Caco-2 (cell line): ENCODE results near the gene COX7A2. TPM values are rescaled to one million over a fixed set of nuclear protein-coding genes. Genes with fewer than 3 reads are reported as not detected.

Experiments
- BruUV-seq: library from RNA; stranded (reverse); fragments of 400-500 nt; replicated peaks from 2 replicates; lab custom pipeline; 2021; lab: Mats Ljungman, UMichigan
- CTCF ChIA-PET: fragments of 300-600 bp; sonication (Branson Sonifier 250); formaldehyde crosslinking; loops from one replicate; lab custom pipeline; 2022; ENCODE audit warnings: antibody characterized with exemption; lab: Charles Lee
- POLR2A ChIA-PET: fragments of 300-600 bp; sonication (Branson Sonifier 250); formaldehyde crosslinking; loops from one replicate; lab custom pipeline; 2022; ENCODE audit warnings: antibody characterized with exemption; lab: Charles Lee
- DNase-seq, 2 experiments: peaks; one replicate each; pipeline versions ENCODE4 v3.0.0 to v3.0.0-alpha.2; 2020 to 2022
- H3K27me3 ChIP-seq: replicated peaks from 2 replicates; pipeline ENCODE4 v1.6.0; 2011; ENCODE audit warnings: low read length; ENCODE audit not compliant: control insufficient read depth, insufficient read depth
- H3K36me3 ChIP-seq: 2 replicates; pipeline ENCODE4 v1.5.1; 2011; ENCODE audit warnings: low read length; ENCODE audit not compliant: control insufficient read depth, insufficient read depth
- H3K4me1 ChIP-seq: fragments of 250-450 bp; sonication (Bioruptor Pico); 2 replicates; pipeline ENCODE4 v1.5.1; 2020; ENCODE audit warnings: mild to moderate bottlenecking
- H3K4me3 ChIP-seq: 2 replicates; pipeline ENCODE4 v1.5.1; 2011; ENCODE audit warnings: low read depth, mild to moderate bottlenecking, control low read depth, low read length
- H3K9me3 ChIP-seq: fragments of 250-450 bp; sonication (Bioruptor Pico); 2 replicates; pipeline ENCODE4 v1.5.1; 2020; ENCODE audit warnings: mild to moderate bottlenecking, moderate library complexity
- H3K27ac Mint-ChIP-seq: one replicate; pipeline ENCODE4 v1.8.0; 2022; ENCODE audit warnings: mixed read lengths; ENCODE audit not compliant: unreplicated experiment
- H3K27me3 Mint-ChIP-seq: one replicate; pipeline ENCODE4 v1.8.0; 2022; ENCODE audit warnings: mixed read lengths; ENCODE audit not compliant: insufficient read depth, unreplicated experiment
- H3K36me3 Mint-ChIP-seq: one replicate; pipeline ENCODE4 v1.8.0; 2022; ENCODE audit warnings: mild to moderate bottlenecking, mixed read lengths; ENCODE audit not compliant: insufficient read depth, unreplicated experiment
- H3K4me1 Mint-ChIP-seq: one replicate; pipeline ENCODE4 v1.8.0; 2022; ENCODE audit warnings: low read depth, mixed read lengths; ENCODE audit not compliant: unreplicated experiment
- H3K4me3 Mint-ChIP-seq: one replicate; pipeline ENCODE4 v1.8.0; 2022; ENCODE audit warnings: mild to moderate bottlenecking, moderate library complexity, mixed read lengths; ENCODE audit not compliant: unreplicated experiment
- H3K9me3 Mint-ChIP-seq: one replicate; pipeline ENCODE4 v1.8.0; 2022; ENCODE audit warnings: mixed read lengths; ENCODE audit not compliant: unreplicated experiment
- CTCF ChIP-seq, 2 experiments: fragments of 200-600 bp in 1 of 2; IDR thresholded peaks; 1 replicate in 1 of 2; 2 replicates in 1 of 2; pipeline versions ENCODE4 v1.5.1 to v1.8.0; 2011 to 2022; ENCODE audit warnings: antibody characterized with exemption in 1 of 2, control low read depth in 1 of 2, inconsistent platforms in 1 of 2, low read depth in 1 of 2, low read length in 1 of 2, mild to moderate bottlenecking in 1 of 2, moderate library complexity in 1 of 2; ENCODE audit not compliant: insufficient read depth in 1 of 2, severe bottlenecking in 1 of 2, unreplicated experiment in 1 of 2
- intact Hi-C: fragments of 100-400 bp; cut with micrococcal nuclease; formaldehyde crosslinking; loops from one replicate; pipeline ENCODE4 v1.10.0; 2022; ENCODE audit not compliant: unreplicated experiment
- total RNA-seq: library from RNA; stranded (reverse); gene quantifications from 2 replicates; pipeline ENCODE4 v1.2.3, GENCODE V29; 2022

Gene COX7A2
- total RNA-seq, 1 experiment from 2014 or later = 381 TPM

GRCh38 chr6:75221116-75221515 is 22.5 kb downstream of the COX7A2 start:
- no peak overlapping the region for H3K4me3 Mint-ChIP-seq
- DNase-seq = no peak
- H3K27ac Mint-ChIP-seq = no peak overlapping the region
- no peaks in the 10 kb centered on the region for H3K36me3 Mint-ChIP-seq
- no peaks in the 10 kb centered on the region for H3K9me3 Mint-ChIP-seq
- no peak overlapping the region for H3K4me3 ChIP-seq
- BruUV-seq = no TSS peak
- no peak for TF ChIP-seq CTCF (IDR thresholded peaks at IDR 0.05; ENCODE audit: insufficient read depth in 1 of 2, low read depth in 1 of 2, low read length in 1 of 2, severe bottlenecking in 1 of 2, unreplicated experiment in 1 of 2)
- H3K27me3 Mint-ChIP-seq = peaks cover 3% of the 10 kb centered on the region
- H3K4me1 Mint-ChIP-seq = peaks cover 13% of the 10 kb centered on the region
- H3K27me3 ChIP-seq = no peaks in the 10 kb centered on the region
- POLR2A ChIA-PET = no interaction called here
- H3K4me1 ChIP-seq = no peaks in the 10 kb centered on the region
- no peaks in the 10 kb centered on the region for H3K9me3 ChIP-seq
- intact Hi-C loops = no loop called here
- no peaks in the 10 kb centered on the region for H3K36me3 ChIP-seq
- CTCF ChIA-PET = interaction anchor here (1.6 kb wide), 1 partner anchor 12 kb away, joined by 6 read pairs; no protein-coding TSS in a partner anchor

- Histone ChIP-seq H3K36me3 (no peaks in the 10 kb centered on the region), H3K4me3 (no peak overlapping the region), H3K9me3 (no peaks in the 10 kb centered on the region), H3K27me3 (no peaks in the 10 kb centered on the region), H3K4me1 (no peaks in the 10 kb centered on the region)
- Mint-ChIP-seq H3K4me3 (no peak overlapping the region), H3K27me3 (peaks cover 3% of the 10 kb centered on the region), H3K9me3 (no peaks in the 10 kb centered on the region), H3K4me1 (peaks cover 13% of the 10 kb centered on the region), H3K36me3 (no peaks in the 10 kb centered on the region), H3K27ac (no peak overlapping the region)
- ChIA-PET POLR2A (no interaction called here), CTCF (interaction anchor here (1.6 kb wide), 1 partner anchor 11 kb away, joined by 6 read pairs; no protein-coding TSS in a partner anchor)
- DNase-seq = no peak
- no peak for TF ChIP-seq CTCF (IDR thresholded peaks at IDR 0.05; ENCODE audit: insufficient read depth in 1 of 2, low read depth in 1 of 2, low read length in 1 of 2, severe bottlenecking in 1 of 2, unreplicated experiment in 1 of 2)
- no TSS peak for BruUV-seq
- intact Hi-C loops = no loop called here
Measured at GRCh38 chr6:75220357-75220756, 23.2 kb downstream of the COX7A2 start.

GRCh38 chr6:75219263-75219662 is 24.3 kb downstream of the COX7A2 start:
- H3K27me3 ChIP-seq = no peaks in the 10 kb centered on the region
- CTCF ChIA-PET = no interaction called here
- H3K9me3 ChIP-seq = no peaks in the 10 kb centered on the region
- no peaks in the 10 kb centered on the region for H3K4me1 ChIP-seq
- BruUV-seq = no TSS peak
- Mint-ChIP-seq H3K4me1 (peaks cover 9% of the 10 kb centered on the region), H3K27ac (no peak overlapping the region), H3K27me3 (peaks cover 3% of the 10 kb centered on the region), H3K36me3 (no peaks in the 10 kb centered on the region), H3K4me3 (no peak overlapping the region), H3K9me3 (no peaks in the 10 kb centered on the region)
- POLR2A ChIA-PET = no interaction called here
- DNase-seq = no peak
- intact Hi-C loops = no loop called here
- no peak overlapping the region for H3K4me3 ChIP-seq
- no peaks in the 10 kb centered on the region for H3K36me3 ChIP-seq
- no peak for TF ChIP-seq CTCF (IDR thresholded peaks at IDR 0.05; ENCODE audit: insufficient read depth in 1 of 2, low read depth in 1 of 2, low read length in 1 of 2, severe bottlenecking in 1 of 2, unreplicated experiment in 1 of 2)
